Urinary bladder (tissue), 4 donors: ENCODE measurements around the gene ZNF480. TPM values are rescaled to one million over a fixed set of nuclear protein-coding genes. Genes with fewer than 3 reads are reported as not detected.

Experiments used
- DNase-seq: peaks from one replicate; pipeline ENCODE4 v3.0.0-alpha.2; 2015; ENCODE audit errors: extremely low spot score
- H3K27ac ChIP-seq: one replicate; pipeline ENCODE4 v1.5.1; 2013; ENCODE audit warnings: low read depth, mild to moderate bottlenecking, moderate library complexity
- H3K36me3 ChIP-seq: one replicate; pipeline ENCODE4 v1.6.1; 2013; ENCODE audit warnings: mild to moderate bottlenecking, moderate library complexity; ENCODE audit not compliant: insufficient read depth
- H3K4me1 ChIP-seq: one replicate; pipeline ENCODE4 v1.6.1; 2013; ENCODE audit warnings: mild to moderate bottlenecking, moderate library complexity; ENCODE audit not compliant: insufficient read depth
- H3K4me3 ChIP-seq: one replicate; pipeline ENCODE4 v1.5.1; 2013; ENCODE audit warnings: low read depth, low read length
- WGBS: extraction: QIAGEN DNeasy Blood & Tissue Kit; methylation state at CpG from one replicate; pipeline ENCODE4 v1.1.7; 2013; 5-methylcytosine and 5-hydroxymethylcytosine counted together
- polyA plus RNA-seq: library from polyadenylated mRNA; stranded (reverse); fragments of 200-250 nt; gene quantifications from one replicate; pipeline ENCODE4 v1.2.3, GENCODE V29; 2013
- small RNA-seq: library from RNA; depleted of rRNA; stranded (forward); fragments of <200 nt; gene quantifications from one replicate; pipeline ENCODE3, GENCODE V24; 2014
- total RNA-seq: library from RNA; depleted of rRNA; stranded (reverse); fragments of >200 nt; gene quantifications from one replicate; pipeline ENCODE4 v1.2.3, GENCODE V29; 2014
- donor health status: healthy with polysubstance abuse.
- donor health status: healthy.

Gene ZNF480
- total and polyA plus RNA-seq, 2 donors = 5.3 to 18.8 TPM

DNA sequence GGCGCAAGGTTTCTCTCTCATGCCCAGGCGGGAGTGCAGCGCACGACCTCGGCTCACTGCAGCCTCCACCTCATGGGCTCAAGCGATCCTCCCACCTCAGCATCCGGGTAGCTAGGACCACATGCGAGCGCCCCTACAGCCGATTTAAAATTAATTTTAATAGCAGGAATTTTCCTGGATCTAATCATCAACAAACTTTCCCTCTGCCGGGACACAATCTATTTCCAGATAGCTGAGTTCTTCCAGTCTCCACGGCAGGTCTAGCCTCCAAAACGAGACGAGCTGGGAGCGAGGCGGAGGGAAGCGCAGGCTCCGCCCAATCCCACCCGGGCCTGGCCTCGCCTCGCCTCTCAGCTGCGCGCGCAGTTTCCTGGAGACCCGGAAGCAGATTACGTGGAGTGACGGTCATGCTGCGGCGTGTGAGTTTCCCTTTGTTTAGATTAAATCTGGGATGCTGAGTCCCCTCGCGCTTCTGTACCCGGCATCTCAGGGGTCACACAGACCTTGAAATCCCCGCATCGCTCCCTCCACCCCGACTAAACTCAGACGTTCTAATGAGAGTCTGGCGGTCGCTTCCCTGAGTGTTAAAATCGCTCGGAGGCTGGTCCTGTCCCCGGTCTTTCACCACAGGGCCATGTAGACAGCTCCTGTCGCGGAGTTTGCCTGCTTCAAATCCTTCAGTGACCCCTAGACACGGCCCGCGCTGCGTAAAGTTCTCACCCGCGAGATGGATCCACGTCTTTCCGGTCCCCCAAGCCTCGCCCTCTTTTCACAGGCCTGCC is 72.8 kb downstream of the ZNF480 start, which contains the start of gene ZNF880:
TSS of gene ZNF880 (plus strand) at position 365 of the 782 bp plus-strand sequence. CDS start at position 408, 43 bp downstream.
- peak; percentile 92 for DNase-seq
- Histone ChIP-seq H3K4me3 (peak within 1 kb of the TSS; percentile 58), H3K36me3 (peaks cover 14% of the 10 kb centered on the region), H3K27ac (peak within 1 kb of the TSS; percentile 87), H3K4me1 (no peaks in the 10 kb centered on the region)
- WGBS = 1% methylated on average over 52 of the region's 52 CpGs

DNA sequence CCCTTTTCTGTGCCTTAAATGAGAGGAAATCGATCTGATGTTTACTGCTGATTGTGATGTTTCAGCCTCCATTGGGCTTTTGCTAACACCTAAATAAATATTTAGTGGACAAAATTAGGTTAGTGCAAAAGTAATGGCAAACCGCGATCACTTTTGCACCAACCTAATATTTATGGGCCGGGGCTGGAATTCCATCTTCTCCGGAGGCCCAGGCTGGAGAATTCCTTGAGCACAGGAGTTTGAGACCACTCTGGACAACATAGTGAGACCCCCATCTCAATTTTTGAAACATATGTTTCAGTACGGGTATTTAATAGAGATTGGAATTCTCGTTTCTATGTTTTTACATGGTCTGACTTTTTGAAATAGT is 73.4 kb downstream of the ZNF480 start:
- Histone ChIP-seq H3K27ac (peak overlapping the region; percentile 87), H3K4me1 (no peaks in the 10 kb centered on the region), H3K36me3 (peaks cover 14% of the 10 kb centered on the region), H3K4me3 (peak overlapping the region; percentile 58)
- no peak for DNase-seq
- WGBS = 28% methylated on average over 7 of the region's 7 CpGs

Small RNAs within 50 kb of the gene (small RNA-seq; reads per million reads assigned to genes)
- gene MIR643 (0.15 reads per million), gene RF00019 (not detected)

Other genes with a start within 250 kb of the ZNF480 start
- gene ZNF432, start 248.3 kb upstream of the ZNF480 start, total RNA-seq = 28.6 TPM
- gene ZNF432, start 248.3 kb upstream of the ZNF480 start, polyA plus RNA-seq = 5.7 TPM
- 62.0 TPM for gene ZNF841, start 201.4 kb upstream of the ZNF480 start, total RNA-seq
- gene ZNF841, start 201.4 kb upstream of the ZNF480 start, polyA plus RNA-seq = 7.0 TPM
- 26.1 TPM for gene ZNF616, start 157.2 kb upstream of the ZNF480 start, total RNA-seq
- 4.9 TPM for gene ZNF616, start 157.2 kb upstream of the ZNF480 start, polyA plus RNA-seq
- gene ZNF836, start 125.5 kb upstream of the ZNF480 start, total RNA-seq = 27.8 TPM
- gene ZNF836, start 125.5 kb upstream of the ZNF480 start, polyA plus RNA-seq = 6.7 TPM
- gene PPP2R1A, start 107.1 kb upstream of the ZNF480 start, total RNA-seq = 93.6 TPM
- 182 TPM for gene PPP2R1A, start 107.1 kb upstream of the ZNF480 start, polyA plus RNA-seq
- 28.1 TPM for gene ZNF766, start 27.6 kb upstream of the ZNF480 start, total RNA-seq
- 11.7 TPM for gene ZNF766, start 27.6 kb upstream of the ZNF480 start, polyA plus RNA-seq
- 8.4 TPM for gene ZNF610, start 39.1 kb downstream of the ZNF480 start, total RNA-seq
- 2.2 TPM for gene ZNF610, start 39.1 kb downstream of the ZNF480 start, polyA plus RNA-seq
- 50.1 TPM for gene ZNF880, start 72.8 kb downstream of the ZNF480 start, total RNA-seq
- 15.3 TPM for gene ZNF880, start 72.8 kb downstream of the ZNF480 start, polyA plus RNA-seq
- gene ZNF528, start 100.7 kb downstream of the ZNF480 start, total RNA-seq = 46.7 TPM
- gene ZNF528, start 100.7 kb downstream of the ZNF480 start, polyA plus RNA-seq = 12.1 TPM
- 0.74 TPM for gene ZNF534, start 132.0 kb downstream of the ZNF480 start, total RNA-seq
- gene ZNF534, start 132.0 kb downstream of the ZNF480 start, polyA plus RNA-seq = 0.35 TPM
- gene ZNF578, start 156.4 kb downstream of the ZNF480 start, total RNA-seq = 10.7 TPM
- 2.0 TPM for gene ZNF578, start 156.4 kb downstream of the ZNF480 start, polyA plus RNA-seq
- gene ZNF808, start 230.5 kb downstream of the ZNF480 start, total RNA-seq = 40.6 TPM
- 5.3 TPM for gene ZNF808, start 230.5 kb downstream of the ZNF480 start, polyA plus RNA-seq